Esophagus mucosa (tissue), 1 donor: ENCODE data around the gene KCNK17. TPM values are rescaled to one million over a fixed set of nuclear protein-coding genes. Genes with fewer than 3 reads are reported as not detected.

Experiments
- ATAC-seq: fragments of 200-7000 bp; cut with Tn5 transposase; one replicate; pipeline ENCODE4 v1.9.1; 2020
- total RNA-seq: library from RNA; stranded (reverse); gene quantifications from one replicate; pipeline ENCODE4 v1.2.4, GENCODE V29; 2023
- donor health status: DM: yes; HTN: yes; CAD: no.

KCNK17 gene
- total RNA-seq, 1 donor from 2014 or later, result 0.12 TPM

- no peak for ATAC-seq
Measured at GRCh38 chr6:39335780-39336545, 21.7 kb upstream of the KCNK17 start.

- ATAC-seq, result no peak
Measured at GRCh38 chr6:39333644-39334438, 19.6 kb upstream of the KCNK17 start.

GRCh38 chr6:39330476-39330875, 16.3 kb upstream of the KCNK17 start:
- no peak for ATAC-seq

- no peak for ATAC-seq
Measured at GRCh38 chr6:39330057-39330456, 15.8 kb upstream of the KCNK17 start.

- no peak for ATAC-seq
Measured at GRCh38 chr6:39328066-39328465, 13.8 kb upstream of the KCNK17 start.

- ATAC-seq, result no peak
Measured at GRCh38 chr6:39327507-39327906, 13.3 kb upstream of the KCNK17 start.

GRCh38 chr6:39322306-39322850, 8.2 kb upstream of the KCNK17 start, which contains the start of gene KCNK16:
KCNK16 (minus strand) TSS chr6:39322702; CDS start chr6:39322540, 162 bp downstream.
- no peak for ATAC-seq

- no peak for ATAC-seq
Measured at GRCh38 chr6:39321761-39322160, 7.5 kb upstream of the KCNK17 start.

- no peak for ATAC-seq
Measured at GRCh38 chr6:39320363-39320984, 6.3 kb upstream of the KCNK17 start.

- no peak for ATAC-seq
Measured at GRCh38 chr6:39319621-39320362, 5.6 kb upstream of the KCNK17 start.

GRCh38 chr6:39317256-39317655, 3.0 kb upstream of the KCNK17 start:
- no peak for ATAC-seq

GRCh38 chr6:39313526-39314272, 520 bp downstream of the KCNK17 start:
- no peak for ATAC-seq

GRCh38 chr6:39312912-39313525, 1.2 kb downstream of the KCNK17 start:
- ATAC-seq, result no peak

- ATAC-seq, result no peak
Measured at GRCh38 chr6:39310542-39310941, 3.7 kb downstream of the KCNK17 start.

- ATAC-seq, result peak; percentile 89
Measured at GRCh38 chr6:39309942-39310531, 4.2 kb downstream of the KCNK17 start.

- ATAC-seq, result no peak
Measured at GRCh38 chr6:39307462-39307861, 6.8 kb downstream of the KCNK17 start.

- no peak for ATAC-seq
Measured at GRCh38 chr6:39304951-39305350, 9.3 kb downstream of the KCNK17 start.

- ATAC-seq, result peak; percentile 23
Measured at GRCh38 chr6:39303425-39304153, 10.6 kb downstream of the KCNK17 start.

- peak; percentile 95 for ATAC-seq
Measured at GRCh38 chr6:39302669-39303424, 11.4 kb downstream of the KCNK17 start.
